NK-92 treated with Interleukin-12 subunit alpha and Interleukin-12 subunit beta, amount 100 ng/mL, for 24 hours (cell line): ENCODE data around the gene DYRK1B.
"Not testable (repeated sequence)": the region's sequence is repeated elsewhere in the genome, so short reads cannot be mapped to it uniquely, and the experiment has no call there.

Experiments used
- DNase-seq: peaks from one replicate; lab custom pipeline; 2025; lab: John Stamatoyannopoulos, UW

Gene DYRK1B

DNA sequence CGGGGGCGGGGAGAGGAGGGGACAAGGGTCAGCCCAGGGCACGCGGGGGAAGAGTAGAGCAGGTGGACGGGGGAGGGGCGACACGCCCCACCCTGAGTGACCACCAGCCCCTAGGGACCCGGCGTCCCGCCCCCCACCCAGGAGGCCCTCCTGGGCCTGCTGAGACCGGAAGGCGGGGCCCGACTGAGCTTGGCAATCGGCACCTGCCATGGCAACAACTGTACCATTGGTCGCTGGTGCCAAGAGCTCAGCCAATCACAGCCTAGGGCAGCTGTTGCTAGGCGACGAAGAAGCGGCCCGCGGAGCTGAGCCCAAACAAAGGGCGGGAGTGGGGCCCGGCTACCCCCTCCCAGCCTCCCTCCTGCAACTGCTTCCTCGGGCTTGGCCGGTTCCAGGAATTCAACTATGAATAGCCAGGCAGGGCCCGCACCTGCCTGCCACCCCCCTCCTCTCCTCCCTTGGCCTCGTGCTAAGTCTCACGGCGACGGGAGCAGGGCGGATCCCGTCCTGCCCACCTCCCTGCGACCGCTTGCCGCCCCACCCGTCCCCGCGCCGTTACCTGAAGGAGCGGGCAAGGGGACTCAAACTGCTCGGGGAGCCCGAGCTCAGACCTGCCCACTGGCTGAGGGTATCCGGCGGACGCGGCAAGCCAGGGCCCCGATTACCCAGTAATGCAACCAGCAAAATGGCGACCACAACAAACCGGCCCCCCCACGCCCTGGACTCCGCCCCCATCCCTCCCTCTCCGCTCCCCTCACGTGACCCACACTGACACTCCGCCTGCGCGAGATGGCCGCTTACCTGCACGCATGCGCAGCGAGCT is at the start of gene DYRK1B:
DYRK1B (minus strand) TSS at position 699 of the 823 bp plus-strand sequence. CDS start 2,295 bp downstream, outside the sequence.
- no peak for DNase-seq

DNA sequence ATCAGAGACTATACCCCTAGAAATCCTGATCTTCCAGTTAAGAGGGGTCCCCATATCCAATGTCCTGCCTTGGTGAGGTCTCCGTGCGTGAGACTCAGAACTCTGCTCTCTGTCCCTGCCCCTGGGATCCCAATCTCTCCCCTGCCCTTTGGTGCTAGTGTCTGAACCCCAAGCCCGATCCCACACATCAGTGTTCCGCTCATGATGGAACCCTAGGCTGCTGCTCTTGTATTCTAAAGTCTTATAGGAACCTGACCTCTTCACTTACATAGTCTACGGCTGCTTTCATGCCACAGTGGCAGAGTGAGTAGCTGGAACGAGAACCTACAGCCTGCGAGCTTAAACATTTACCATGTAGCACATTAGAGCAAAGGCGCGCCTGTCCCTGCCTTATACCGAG is 48.7 kb upstream of the DYRK1B start:
- not testable (repeated sequence) for DNase-seq

DNA sequence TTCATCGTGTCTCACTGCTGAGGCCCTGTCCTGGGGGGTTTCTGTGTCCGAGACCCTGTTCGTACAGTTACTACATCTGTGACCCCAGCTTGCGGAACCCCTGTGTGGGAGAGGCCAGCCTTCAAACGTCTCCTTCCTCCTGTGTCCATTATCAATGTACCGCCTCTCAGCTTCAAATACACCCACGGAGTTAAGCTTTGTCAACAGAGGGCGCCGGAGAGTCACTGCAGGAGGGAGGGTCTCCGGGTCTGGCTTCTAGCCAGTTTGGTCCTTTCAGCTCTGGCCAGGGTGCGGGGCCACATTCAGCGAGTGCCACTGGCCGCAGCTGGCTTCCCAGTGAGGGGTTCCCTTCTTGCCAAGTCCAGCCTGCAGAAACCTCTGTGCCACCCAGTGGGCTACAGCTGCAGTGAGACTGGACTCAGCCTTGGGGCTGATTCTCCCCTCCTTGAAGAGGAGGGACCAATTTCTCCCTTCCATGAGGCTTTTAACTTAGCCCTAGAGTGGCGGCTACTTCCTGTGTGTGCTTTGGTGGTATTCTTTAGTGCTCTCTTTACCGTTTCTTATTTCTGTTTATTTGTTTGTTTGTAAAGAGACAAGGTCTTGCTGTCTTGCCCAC is 47.6 kb upstream of the DYRK1B start:
- not testable (repeated sequence) for DNase-seq

DNA sequence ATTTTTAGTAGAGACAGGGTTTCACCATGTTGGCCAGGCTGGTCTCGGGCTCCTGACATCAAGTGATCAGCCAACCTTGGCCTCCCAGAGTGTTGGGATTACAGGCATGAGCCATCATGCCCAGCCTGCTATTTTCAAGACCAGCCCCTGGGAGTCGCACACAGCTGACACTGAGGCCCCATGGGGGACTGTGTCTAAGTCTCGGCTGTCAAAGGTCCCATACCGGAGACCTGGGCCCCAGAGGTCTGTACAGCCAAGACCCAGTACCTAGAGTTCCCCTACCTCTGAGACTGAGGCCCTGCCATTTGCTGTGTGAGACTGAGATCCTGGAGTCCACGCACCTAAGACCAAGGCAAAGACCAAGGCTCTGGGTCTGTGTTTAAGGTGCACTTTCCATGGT is 46.3 kb upstream of the DYRK1B start:
- not testable (repeated sequence) for DNase-seq

DNA sequence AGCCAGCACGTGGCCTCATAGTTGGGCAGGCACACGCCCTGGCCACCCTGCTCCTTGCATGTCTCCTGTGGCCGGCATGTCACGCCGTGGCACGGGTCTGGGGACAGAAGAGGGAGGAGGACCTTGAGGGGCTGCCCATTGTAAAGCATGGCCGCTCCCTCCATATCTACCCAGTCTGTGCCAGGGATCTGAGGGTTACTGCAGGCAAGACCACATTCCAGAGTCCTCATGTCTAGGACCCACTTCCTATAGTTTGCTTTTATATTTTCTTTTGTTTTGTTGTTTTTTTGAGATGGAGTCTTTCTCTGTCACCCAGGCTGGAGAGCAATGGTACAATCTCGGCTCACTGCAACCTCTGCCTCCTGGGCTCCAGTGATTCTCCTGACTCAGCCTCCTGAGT is 45.8 kb upstream of the DYRK1B start:
- DNase-seq = not testable (repeated sequence)

DNA sequence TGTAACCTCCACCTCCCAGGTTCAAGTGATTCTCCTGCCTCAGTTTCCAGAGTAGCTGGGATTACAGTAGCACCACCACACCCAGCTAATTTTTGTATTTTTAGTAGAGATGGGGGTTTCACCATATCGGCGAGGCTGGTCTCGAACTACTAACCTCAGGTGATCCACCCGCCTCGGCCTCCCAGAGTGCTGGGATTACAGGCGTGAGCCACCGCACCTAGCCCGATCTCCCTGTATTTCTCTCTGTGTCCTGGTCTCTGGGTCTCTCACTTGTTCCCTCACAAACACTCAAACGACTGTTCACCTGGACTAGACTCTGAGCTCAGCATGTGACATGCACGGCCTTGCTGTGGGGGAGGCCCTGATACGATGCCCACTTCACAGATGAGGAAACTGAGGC is 44.9 kb upstream of the DYRK1B start:
- DNase-seq = not testable (repeated sequence)

DNA sequence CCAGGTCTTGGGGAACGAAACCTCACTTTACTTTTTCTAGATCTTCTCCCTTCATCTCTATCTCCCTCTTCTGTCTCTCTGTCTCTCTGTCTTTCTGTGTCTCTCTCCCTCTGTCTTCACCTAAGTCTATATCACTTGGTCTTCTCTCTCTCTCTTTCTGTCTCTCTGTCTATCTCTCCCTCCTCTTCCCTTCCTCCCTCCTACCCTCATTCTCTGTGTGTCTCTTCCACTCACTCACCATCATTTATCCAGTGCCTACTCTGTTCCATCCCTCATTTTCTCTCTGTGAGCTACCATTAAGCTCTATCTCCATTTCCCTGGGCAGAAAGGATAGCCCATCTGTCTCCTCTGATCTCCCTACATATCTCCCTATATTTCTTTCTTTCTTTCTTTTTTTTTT is 44.4 kb upstream of the DYRK1B start:
- DNase-seq = no peak

DNA sequence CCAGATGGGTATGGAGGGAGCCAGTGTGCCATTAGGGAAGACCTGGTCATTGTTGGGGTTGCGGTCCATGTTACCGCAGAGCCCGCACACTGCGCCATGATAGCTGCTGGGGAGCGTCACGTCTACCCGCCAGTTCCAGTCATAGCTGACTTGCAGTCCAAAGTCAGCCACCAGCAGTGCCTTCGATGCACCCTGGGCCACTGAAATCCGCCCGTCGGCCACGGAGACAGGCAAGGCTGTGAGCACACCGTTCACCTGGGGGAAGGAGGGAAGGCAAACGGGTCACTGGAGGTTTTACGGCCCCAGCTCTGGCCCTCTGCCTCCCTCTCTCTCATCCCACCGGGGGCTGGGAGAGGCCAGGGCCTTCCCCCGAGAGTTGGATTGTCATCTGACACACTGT is 44.0 kb upstream of the DYRK1B start:
- DNase-seq = not testable (repeated sequence)

DNA sequence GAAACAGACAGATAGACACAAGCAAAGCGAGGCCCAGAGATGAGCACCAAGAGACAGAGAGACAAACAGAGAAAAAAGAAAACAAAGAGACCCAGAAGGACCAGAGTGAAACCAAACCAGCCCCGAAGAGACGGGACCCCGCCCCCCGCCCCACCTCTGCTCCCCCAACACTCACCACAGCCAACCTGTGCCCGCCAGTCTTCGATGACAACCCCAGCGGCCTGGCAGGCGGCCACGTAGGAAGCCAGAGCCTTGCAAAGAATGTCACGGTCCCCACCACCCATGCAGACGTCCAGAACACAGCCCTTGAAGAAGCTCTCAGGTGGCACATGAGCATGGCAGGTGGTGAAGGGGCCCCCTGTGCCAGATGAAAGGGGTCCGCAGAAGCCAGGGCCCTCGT is 43.5 kb upstream of the DYRK1B start:
- not testable (repeated sequence) for DNase-seq

DNA sequence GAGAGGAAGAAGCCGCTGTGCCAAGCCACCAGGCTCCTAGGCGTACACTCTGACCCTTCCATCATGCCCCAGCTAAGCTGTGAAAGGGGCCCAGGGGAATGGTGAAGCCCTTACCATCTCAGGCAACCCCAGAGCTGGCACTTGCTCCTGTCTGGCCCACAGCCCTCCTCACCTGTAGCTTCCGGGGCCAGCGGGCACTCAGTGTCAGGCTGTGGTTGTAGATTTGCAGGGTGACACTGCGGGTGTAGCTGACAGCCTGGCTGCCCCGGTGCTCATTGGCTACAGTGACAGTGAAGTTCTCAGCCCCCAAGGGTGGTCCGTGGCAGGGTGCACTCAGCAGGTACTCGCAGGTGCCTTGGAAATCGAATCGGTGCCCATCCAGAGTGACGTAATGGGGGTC is 42.5 kb upstream of the DYRK1B start:
- not testable (repeated sequence) for DNase-seq

DNA sequence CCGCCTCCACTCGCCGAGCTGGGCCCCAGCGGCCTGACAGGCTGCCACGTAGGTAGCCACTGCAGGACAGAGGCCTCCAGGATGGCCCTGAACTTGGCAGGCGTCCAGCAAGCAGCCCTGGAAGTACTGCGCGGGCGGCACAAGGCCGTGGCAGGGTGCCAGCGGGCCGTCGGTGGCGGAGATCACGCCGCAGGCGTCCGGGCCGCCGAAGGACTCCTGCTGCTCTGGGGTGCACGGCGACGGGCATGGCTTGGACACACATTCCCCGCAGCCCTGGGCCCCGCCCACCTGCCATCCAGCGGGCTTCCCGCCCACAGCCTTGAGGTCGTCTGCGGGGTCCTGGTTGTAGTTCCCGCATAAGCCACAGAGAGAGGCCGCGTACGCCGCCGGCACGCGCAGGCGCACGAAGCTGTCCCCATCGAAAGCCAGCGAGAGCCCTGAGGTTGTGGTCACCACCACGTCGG is 41.5 kb upstream of the DYRK1B start:
- not testable (repeated sequence) for DNase-seq

DNA sequence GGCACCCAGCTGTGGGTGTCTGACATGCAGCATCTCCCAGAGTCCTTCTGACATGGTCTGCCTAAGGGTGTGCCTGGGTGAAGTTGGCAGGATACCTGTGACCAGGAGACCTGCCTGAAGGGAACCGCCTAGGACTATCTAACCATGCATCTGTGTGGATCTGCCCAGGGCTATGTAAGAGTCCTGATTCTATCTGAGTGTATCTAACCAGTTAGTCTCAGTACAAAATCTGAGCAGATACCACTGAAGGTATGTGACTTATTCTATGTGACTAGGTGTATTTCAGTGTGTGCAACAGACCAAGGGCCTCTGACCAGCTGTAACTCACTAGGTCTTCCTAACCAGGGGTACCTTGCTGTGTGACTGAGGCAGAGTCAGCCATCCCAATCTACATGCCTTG is 40.4 kb upstream of the DYRK1B start:
- DNase-seq = no peak

DNA sequence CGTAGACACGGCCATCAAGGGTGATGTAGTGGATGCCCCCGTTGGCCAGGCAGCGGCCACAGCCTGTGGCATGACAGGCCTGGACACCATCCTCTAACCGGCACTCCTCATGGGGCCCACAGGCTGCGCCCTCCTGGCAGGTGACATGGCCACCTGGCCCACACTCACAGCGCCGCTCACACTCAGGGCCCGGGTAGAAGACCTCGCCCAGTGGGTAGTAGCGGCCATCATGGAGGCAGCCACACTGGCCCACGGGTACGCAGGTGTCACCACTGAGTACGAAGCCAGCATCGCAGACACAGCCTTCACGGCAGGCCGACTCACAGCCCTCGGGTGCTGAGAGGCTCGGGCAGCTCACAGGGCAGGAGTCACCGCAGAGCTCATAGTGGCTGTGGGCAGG is 39.4 kb upstream of the DYRK1B start:
- no peak for DNase-seq

DNA sequence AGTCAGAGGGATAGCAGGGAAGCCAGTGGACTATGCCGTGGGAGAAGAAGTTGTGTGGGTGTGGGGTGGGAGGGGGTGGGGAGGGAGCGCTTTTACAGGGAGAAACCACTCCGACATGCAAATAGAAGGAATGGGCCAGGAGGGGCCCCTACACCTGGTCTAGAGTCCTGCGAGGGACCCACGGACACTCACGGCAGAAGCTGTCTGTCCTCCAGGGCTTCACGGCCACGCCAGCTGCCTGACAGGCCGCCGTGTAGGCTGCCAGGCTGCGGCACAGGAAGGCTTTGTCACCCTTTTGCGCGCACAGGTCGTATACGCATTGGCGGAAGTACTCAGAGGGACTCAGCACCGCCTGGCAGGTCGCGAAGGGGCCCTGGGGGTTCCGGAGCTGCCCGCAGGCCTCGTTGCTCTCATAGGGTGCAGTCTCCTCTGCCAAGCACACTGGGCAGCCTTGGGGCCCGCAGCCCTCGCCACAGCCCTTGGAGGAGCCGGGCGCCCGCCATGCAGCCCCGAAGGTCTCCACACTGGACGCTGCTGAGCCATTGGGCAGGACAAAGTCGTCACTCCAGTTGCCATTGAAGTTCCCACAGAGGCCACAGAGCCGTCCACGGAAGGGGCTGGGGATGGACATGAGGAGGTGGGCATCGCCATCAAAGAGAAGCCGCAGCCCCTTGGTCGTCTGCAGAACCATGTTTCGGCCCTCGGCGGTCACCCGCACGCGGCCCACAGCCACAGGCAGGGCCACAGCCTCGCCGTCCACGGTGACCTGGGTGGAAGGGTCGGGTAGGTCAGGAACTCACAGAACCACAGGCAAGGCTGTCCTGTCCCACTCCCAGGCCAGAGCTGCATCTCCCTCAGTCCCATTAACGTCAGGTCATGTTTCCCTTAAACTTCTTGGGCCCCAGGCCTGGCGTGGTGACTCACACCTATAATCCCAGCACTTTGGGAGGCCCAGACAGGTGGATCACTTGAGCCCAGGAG is 38.2 kb upstream of the DYRK1B start:
- DNase-seq = no peak

DNA sequence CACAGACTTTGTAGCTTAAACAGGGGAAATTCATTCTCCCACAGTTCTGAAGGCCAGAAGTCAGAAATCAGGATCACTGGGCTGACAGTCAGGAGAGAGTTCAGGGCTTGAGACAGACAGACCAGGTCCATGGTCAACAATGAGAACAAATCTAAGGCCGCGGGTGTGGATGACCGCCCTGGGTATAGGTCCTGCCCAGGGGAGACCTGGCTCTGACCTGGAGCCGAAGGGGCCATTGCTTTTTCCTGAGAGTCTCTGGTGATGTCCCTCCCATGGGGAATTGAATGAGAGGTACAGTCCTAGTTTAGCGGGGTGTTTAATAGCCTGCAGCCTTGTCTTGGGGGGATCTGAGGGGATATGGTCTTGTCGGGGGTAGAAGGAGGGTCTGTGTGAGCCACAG is 37.4 kb upstream of the DYRK1B start:
- DNase-seq = no peak

DNA sequence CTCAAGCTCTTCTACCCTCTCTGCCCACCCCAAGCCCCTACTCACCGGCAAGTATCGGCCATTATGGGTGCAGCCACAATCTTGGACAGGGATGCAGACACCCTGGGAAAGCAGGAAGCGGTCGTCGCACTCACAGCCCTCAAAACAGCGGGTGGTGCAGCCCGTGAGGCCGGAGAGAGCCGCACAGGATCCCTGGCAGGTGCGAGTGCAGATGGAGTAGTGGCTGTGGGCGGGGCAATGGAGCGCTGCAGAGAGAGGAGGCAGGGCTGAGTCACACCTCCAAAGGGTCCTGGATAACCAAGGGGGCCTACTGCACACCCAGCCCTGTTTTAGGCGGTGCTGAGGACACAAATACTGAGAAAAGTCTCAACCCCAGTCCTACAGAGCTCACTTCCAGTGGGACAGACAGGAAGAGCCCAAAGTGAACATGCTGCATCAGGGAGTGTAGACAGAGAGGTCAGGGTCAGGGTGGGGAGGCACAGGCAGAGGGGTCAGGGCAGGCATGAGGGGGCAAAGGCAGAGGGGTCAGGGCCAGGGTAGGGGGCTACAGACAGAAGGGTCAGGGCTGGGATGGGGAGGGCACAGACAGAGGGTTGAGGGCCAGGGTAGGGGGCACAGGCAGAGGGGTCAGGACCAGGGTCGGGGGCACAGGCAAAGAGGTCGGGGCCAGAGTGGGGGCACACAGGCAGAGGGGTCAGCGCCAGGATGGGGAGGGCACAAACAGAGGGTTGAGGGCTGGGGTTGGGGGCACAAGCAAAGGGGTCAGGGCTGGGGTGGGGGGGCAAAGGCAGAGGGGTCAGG is 36.4 kb upstream of the DYRK1B start:
- DNase-seq = no peak

DNA sequence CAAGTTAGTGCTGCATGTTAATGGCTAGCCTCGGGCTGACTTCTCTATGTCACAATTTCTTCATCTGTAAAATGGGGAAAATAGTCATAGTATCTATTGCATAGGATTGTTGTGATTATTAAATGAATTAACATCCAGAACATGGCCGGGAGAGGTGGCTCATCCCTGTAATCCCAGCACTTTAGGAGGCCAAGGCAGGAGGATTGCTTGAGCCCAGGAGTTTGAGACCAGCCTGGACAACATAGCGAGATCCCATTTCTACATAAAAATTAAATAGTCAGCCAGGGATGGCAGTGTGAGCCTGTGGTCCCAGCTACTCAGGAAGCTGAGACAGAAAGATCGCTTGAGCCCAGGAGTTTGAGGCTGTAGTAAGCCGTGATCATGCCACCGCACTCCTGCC is 34.0 kb upstream of the DYRK1B start:
- DNase-seq = no peak

DNA sequence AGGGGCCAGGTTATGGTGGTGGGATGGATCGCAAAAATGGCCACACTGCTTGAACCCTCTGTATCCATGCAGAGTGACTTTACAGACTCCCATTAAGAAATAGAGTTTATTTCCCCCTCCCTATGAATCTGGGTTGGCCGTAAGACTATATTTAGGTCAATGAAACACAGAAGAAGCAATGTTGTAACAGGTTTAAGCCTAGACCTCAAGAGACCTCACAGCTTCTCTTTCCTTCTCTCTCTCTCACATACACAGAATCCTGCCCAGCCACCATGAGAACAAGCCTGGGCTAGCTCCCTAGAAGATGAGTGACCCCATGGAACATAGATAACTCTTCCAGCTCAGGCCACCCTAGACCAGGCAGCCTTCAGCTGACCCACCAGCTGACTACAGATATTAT is 33.2 kb upstream of the DYRK1B start:
- no peak for DNase-seq

DNA sequence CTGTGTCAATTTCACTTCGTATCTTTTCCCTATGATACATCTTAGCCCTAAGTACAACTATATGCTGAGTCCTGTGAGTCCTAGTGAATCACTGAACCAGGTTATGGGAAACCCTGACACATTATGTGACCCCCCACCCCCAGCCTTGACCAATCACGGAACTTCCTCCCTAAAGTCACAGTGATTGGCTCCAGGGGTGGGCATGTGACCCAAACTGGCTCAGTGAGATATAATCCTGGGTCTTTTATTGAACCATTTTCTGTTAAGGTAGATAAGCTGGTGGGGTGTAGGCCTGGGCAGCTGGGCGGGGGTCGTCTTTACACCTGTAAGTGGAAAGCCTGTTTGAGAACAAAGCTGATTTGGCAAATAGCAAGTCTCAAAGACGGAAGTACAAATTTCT is 32.0 kb upstream of the DYRK1B start:
- no peak for DNase-seq

DNA sequence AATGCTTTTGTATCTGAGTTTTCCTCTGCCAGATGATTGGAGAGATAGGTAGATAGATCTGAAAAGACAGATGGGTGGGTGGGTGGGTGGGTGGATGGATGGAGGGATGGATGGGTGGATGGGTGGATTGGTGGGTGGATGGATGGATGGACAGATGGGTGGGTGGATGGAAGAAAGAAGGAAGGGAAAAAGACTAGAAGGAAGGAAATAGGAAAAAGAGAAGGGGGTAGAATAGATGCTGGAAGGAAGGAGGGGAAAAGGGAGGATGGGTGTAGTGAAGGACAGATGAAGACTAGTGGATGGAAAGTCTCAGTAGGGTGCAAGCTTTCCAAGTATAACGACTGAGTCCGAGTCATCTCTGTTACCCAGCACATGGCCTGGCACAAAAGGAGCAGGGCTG is 31.2 kb upstream of the DYRK1B start:
- no peak for DNase-seq

DNA sequence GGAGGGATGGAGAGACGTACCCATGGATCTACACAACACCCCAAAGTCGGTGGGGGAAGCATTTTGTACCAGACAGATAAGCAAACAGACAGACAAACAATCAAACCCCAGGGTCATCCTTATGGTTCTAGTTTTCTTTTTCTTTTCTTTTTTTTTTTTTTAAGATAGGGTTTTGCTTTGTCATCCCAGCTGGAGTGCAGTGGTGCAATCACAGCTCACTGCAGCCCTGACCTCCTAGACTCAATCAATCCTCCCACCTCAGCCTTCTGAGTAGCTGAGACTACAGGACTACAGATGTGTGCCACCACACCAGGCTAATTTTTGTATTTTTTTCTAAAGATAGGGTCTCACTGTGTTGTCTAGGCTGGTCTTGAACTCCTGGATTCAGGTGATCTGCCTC is 30.2 kb upstream of the DYRK1B start:
- DNase-seq = no peak
